Stimulated activated CD8-positive, alpha-beta memory T cell treated with anti-CD3 and anti-CD28 coated beads, Interleukin-4, amount 100 ng/mL, for 4 hours (primary cell): ENCODE results near the gene FER.
"Not testable (repeated sequence)": the region's sequence is repeated elsewhere in the genome, so short reads cannot be mapped to it uniquely, and the experiment has no call there.

Experiments
- DNase-seq, 2 donors: peaks; one replicate each; pipeline ENCODE4 v3.0.0-alpha.2; 2020; ENCODE audit warnings: low read depth in 2 of 2, low spot score in 1 of 2

FER gene

GRCh38 chr5:109029847-109030246 is 282.1 kb downstream of the FER start:
- no peak for DNase-seq

- DNase-seq, result no peak
Observed at GRCh38 chr5:109030360-109031143, 282.9 kb downstream of the FER start.

- DNase-seq, result no peak
Observed at GRCh38 chr5:109034306-109034705, 286.6 kb downstream of the FER start.

GRCh38 chr5:109035436-109035835 is 287.7 kb downstream of the FER start:
- no peak for DNase-seq

- no peak for DNase-seq
Observed at GRCh38 chr5:109038209-109038840, 290.6 kb downstream of the FER start.

GRCh38 chr5:109041317-109041716 is 293.6 kb downstream of the FER start:
- DNase-seq, result no peak

- no peak for DNase-seq
Observed at GRCh38 chr5:109045710-109046109, 298.0 kb downstream of the FER start.

- no peak for DNase-seq
Observed at GRCh38 chr5:109049565-109049964, 301.9 kb downstream of the FER start.

GRCh38 chr5:109050321-109050720 is 302.6 kb downstream of the FER start:
- not testable (repeated sequence) for DNase-seq

GRCh38 chr5:109052216-109052615 is 304.5 kb downstream of the FER start:
- not testable (repeated sequence) for DNase-seq

GRCh38 chr5:109053995-109054417 is 306.3 kb downstream of the FER start:
- no peak for DNase-seq

GRCh38 chr5:109060378-109061025 is 312.8 kb downstream of the FER start:
- DNase-seq, result no peak

GRCh38 chr5:109062664-109063063 is 315.0 kb downstream of the FER start:
- no peak for DNase-seq

- DNase-seq, result no peak
Observed at GRCh38 chr5:109063223-109063622, 315.5 kb downstream of the FER start.

- DNase-seq, result no peak
Observed at GRCh38 chr5:109076741-109077140, 329.0 kb downstream of the FER start.

- no peak for DNase-seq
Observed at GRCh38 chr5:109078448-109078847, 330.8 kb downstream of the FER start.

- DNase-seq, result no peak
Observed at GRCh38 chr5:109080481-109080880, 332.8 kb downstream of the FER start.

- DNase-seq, result no peak
Observed at GRCh38 chr5:109080896-109081295, 333.2 kb downstream of the FER start.

- DNase-seq, result no peak
Observed at GRCh38 chr5:109083937-109084336, 336.2 kb downstream of the FER start.

- DNase-seq, result no peak
Observed at GRCh38 chr5:109089191-109089590, 341.5 kb downstream of the FER start.

GRCh38 chr5:109099081-109099480 is 351.4 kb downstream of the FER start:
- no peak for DNase-seq

- no peak for DNase-seq
Observed at GRCh38 chr5:109100971-109101370, 353.3 kb downstream of the FER start.
